Stimulated activated CD4-positive, alpha-beta T cell treated with anti-CD3 and anti-CD28 coated beads, Interleukin-12 subunit alpha, Interleukin-12 subunit beta, amount 100 ng/mL, for 24 hours (primary cell): ENCODE results near the gene LIN7B.
"Not testable (repeated sequence)": the region's sequence is repeated elsewhere in the genome, so short reads cannot be mapped to it uniquely, and the experiment has no call there.

Experiments used
- DNase-seq, 2 experiments: peaks; one replicate each; pipeline ENCODE4 v3.0.0-alpha.2; 2020; ENCODE audit warnings: low read depth in 2 of 2

The LIN7B gene

GRCh38 chr19:49142866-49143335 lies 28.7 kb downstream of the LIN7B start:
- peak; percentile 51 to 66 for DNase-seq

- peak; percentile 59 to 79 for DNase-seq
Measured at GRCh38 chr19:49145573-49146407, 31.6 kb downstream of the LIN7B start.

DNA sequence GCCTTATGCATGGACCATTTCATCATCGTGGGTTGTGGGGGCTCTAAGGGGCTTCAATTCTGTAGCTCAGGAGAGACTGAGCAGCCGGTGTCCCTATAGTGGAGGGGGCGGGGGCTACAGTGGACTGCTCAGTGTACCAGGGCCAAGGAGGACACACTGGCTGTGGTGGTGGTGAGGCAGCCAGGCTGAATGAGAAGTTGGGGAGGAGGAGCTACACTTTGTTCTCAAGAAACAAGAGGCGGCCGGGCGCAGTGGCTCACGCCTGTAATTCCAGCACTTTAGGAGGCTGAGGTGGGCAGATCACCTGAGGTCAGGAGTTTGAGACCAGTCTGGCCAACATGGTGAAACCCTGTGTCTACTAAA lies 32.2 kb downstream of the LIN7B start:
- DNase-seq = not testable (repeated sequence)

DNA sequence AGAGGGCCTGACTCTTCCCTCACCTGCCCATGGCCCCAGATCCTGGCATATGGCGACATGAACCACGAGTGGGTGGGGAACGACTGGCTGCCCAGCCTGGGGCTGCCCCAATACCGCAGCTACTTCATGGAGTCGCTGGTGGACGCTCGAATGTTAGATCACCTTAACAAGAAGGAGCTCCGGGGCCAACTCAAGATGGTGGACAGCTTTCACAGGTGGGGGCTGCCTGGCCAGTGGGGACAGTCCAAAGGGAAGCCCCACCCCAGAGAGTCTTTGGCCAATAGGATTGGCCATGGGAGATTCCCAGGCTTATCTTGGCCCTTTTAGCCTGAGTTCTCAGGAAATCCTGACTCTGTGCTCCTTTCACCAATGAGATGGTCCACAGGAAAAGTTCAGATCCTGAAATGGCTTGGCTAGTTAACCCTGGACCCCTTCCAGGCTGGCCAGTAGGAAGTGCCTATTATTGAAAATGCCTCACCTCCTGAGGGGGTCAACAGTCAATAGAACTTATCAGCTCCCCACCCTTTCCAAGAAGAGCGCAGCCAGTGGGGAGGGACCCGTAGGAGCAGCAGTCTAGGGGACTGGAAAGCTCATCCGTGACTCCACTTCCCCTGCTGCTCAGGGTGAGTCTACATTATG lies 34.0 kb downstream of the LIN7B start:
- no peak for DNase-seq

- peak; percentile 53 to 84 for DNase-seq
Measured at GRCh38 chr19:49148784-49149651, 34.8 kb downstream of the LIN7B start.

- no peak for DNase-seq
Measured at GRCh38 chr19:49149652-49150105, 35.5 kb downstream of the LIN7B start.

GRCh38 chr19:49150106-49150943 lies 36.2 kb downstream of the LIN7B start:
- peak in 1 of 2 experiments; percentile 44 for DNase-seq

DNA sequence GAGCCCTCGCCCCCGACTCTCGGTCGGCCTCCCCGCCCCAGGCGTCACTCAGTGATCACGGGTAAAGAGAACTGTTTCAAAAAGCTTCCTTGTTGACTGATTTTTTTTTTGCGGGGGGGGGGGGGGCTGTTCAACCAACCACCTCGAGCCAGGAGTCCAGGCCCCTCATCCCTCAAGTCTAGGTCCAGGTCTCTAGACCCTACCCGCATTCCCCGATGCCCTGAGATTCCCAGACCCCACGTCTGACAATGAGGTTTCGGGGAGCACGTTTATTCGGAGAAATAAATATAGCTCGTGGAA lies 36.7 kb downstream of the LIN7B start:
- DNase-seq = no peak

- peak in 1 of 2 experiments; percentile 42 for DNase-seq
Measured at GRCh38 chr19:49151267-49152118, 37.3 kb downstream of the LIN7B start.

- DNase-seq = no peak
Measured at GRCh38 chr19:49152119-49152550, 38.0 kb downstream of the LIN7B start.

DNA sequence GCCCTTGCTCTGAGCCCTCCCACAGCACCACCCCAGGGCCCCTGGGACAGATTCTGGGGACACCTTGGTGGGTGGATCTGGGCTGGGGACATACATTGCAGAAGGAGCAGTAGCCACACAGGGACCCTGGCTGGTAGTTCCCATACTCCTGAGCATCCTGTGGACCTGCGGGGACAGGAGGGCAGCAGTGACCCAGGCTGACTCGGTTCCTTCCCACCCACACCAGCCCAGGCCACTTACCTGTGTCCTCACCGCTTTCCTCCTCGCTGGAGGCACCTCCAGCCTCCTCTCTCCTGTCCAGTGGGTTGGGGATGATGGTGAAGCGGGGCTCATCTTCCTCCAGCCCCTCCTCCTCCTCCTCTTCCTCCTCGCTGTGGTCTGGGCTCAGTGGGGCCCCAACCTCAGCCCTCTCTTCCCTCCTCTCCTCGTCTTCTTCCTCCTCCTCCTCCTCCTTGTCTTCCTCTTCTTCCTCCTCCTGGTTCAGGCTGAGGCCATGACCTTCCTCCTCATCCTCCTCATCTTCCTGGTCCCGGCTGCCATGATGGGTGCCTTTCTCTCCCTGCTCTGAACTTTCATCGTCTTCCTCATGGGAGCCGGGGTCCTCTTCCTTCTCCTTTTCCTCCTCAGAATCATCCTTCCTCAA lies 39.1 kb downstream of the LIN7B start:
- no peak for DNase-seq

DNA sequence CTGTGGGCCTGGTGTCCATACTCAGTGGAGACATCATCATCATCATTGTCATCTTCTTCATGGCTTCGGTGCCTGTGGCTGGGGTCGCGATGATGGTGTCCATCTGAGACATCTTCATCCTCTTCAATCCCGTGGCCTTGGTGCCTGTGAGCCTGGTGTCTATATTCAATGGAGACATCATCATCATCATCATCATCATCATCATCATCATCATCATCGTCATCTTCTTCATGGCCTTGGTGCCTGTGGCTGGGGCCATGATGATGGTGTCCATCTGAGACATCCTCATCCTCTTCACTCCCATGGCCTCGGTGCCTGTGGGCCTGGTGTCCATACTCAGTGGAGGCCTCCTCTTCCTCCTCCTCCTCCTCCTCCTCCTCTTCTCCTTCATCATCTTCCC lies 40.1 kb downstream of the LIN7B start:
- no peak for DNase-seq

DNA sequence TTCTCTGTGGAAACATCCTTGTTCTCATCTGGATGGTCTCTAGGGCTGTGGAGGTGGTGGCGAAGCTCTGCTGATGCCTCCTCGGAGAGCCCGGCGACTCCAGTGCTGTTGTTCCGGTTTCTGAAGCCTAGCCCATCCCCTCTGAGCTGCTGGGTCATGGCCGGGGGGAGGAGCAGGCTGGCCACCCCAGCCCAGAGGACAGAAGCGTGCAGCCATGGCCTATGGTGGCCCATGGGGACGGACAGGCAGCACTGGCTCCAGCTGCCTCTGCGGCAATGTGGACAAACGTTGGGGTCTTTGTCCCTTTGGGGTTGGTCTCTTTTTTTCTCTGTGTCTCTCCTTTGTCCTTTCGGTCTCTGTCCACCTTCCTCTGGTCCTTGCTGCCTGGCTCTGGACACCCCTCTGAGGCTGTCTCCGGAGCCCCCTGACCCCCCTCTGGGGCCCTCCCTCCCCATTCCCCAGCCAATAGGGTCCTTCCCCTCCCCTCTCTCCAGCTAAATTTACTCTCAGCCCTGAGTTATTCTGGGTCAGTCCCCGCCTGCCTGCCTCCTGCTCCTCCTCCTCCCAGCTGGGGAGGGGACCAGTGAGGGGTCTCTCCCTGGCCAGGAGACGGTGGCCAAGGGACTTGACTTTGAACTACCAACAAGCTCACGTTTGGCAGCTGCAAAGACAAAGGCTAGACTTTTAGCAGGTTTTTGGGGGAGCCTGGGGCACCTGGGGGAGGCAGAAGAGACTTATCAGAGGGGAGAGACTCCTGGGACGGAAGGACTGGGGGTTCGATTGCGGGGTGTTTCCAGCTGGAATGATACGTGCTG lies 41.0 kb downstream of the LIN7B start, which contains the start of gene HRC:
HRC (minus strand) TSS at position 392 of the 815 bp plus-strand sequence; CDS start at position 233, 159 bp downstream.
- DNase-seq = no peak

DNA sequence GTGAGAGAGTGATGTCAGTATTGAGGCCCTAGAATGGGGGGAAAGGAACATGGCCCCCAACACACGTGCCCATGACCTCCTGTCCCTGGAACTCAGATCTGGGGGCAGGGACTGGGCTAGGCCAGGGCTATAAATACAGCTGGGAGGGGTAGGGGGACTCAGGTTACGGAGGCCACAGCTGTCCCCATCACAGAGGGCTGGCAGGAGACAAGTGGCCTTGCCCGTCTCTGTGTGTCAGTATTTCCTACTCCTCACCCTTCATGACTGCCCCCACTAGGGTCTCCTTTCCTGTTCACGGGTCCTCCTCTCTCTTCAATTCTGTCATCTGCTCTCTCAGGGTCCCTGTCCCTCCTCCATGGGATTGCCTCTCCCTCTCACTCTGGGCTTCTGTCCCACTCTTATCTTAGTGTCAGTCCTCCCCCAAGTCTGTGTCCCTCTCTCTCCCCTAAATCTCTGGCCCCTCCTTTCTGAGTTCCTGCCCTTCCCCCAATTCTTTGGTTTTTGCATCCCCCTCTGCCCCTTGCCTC lies 41.7 kb downstream of the LIN7B start:
- no peak for DNase-seq

DNA sequence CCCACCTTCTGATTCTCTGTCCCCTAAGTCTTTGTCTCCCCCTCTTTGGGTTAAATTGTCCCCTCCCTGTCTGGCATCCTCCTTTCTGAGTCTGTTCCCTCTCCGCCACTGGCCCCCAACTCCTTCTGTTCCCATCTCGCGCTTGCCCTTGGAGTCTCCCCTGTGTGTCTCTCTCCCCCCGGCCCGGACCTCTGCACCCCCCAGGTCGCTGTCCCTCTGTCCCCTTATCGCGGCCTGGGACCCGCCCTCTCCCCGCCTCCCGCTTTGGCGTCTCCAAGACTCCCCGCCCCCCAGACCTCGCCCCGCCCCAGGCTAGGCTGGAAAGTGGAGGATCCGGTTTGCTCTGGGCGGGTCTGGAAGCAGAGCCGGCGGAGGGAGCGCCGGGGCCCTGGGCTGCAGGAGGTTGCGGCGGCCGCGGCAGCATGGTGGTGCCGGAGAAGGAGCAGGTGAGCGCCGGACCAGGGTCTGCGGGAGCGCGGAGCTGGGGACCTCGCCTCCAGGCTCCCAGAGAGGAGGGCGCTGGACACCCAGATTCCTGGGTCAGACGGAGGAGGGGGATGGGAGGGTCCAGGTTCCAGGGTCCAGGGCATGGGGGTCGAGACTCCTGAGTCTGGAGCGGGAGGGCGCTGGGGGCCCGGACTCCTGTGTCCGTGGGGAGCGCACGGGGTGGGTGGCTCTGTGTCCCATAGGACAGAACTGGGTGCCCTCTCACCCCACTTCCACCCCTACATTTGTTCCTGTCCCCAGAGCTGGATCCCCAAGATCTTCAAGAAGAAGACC lies 43.5 kb downstream of the LIN7B start, which contains the start of gene TRPM4:
TRPM4 (plus strand) TSS at position 348 of the 780 bp plus-strand sequence; CDS start at position 423, 75 bp downstream.
- peak in 1 of 2 experiments; percentile 73 for DNase-seq

DNA sequence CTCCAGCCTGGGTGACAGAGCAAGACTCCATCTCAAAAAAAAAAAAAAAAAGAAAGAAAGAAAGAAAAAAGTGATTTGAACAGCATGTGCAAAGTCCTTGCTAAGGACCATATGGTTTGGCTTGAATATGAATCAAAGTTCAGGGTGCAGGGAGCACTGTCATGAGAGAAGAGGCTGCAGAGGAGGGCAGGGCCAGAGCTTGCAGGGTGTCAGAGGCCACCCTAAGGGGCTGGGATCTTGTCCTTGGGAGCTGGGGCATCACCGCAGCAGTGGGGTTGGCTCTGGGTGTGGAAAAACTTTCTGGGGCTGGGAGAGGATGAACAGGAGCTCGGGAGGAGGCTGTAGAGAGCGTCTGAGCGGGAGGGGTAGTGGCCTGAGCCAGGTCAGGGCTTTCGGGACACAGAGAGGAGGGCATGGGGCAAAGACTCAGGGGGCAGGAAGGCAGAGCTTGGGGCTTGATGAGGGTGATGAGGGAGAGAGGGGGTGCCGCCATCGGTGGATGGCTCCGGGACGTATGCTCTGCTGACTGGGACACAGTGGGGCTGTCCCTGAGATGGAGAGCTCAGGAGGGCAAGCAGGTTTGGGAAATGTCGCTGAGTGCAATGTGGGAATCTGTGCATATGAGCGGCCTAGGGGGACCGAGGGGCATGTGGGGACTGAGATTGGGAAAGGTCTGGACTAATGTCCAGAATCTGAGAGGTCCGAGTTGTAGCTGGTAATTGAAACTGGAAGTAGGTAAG lies 46.5 kb downstream of the LIN7B start:
- no peak for DNase-seq

GRCh38 chr19:49161987-49162386 lies 47.8 kb downstream of the LIN7B start:
- no peak for DNase-seq
